ENCODE results near the gene LZTS3.
A peak's percentile ranks its signal among the peaks of the same experiment; 100 is the strongest.
"Not testable (repeated sequence)": the region's sequence is repeated elsewhere in the genome, so short reads cannot be mapped to it uniquely, and the experiment has no call there.

Gene LZTS3

GRCh38 chr20:3119044-3119443 is 54.3 kb downstream of the LZTS3 start:
- no peak for DNase-seq (ENCODE audit: low spot score in 2 of 2)
- Mint-ChIP-seq H3K9me3 (no peaks in the 10 kb centered on the region), H3K36me3 (peaks cover 32% of the 10 kb centered on the region), H3K4me1 (peaks cover 29% of the 10 kb centered on the region), H3K27ac (no peak overlapping the region), H3K4me3 (no peak overlapping the region)
- ATAC-seq: no peak

- Mint-ChIP-seq H3K36me3 (peaks cover 43% of the 10 kb centered on the region), H3K4me1 (peaks cover 20% of the 10 kb centered on the region)
- H3K4me3 Mint-ChIP-seq; H3K9me3 Mint-ChIP-seq; H3K27ac Mint-ChIP-seq; ATAC-seq; DNase-seq (ENCODE audit: low spot score in 2 of 2): not testable (repeated sequence)
These were observed 55.4 kb downstream of the LZTS3 start for GRCh38 chr20:3117839-3118379.

GRCh38 chr20:3116341-3116740 is 57.0 kb downstream of the LZTS3 start:
- Mint-ChIP-seq H3K27ac (no peak overlapping the region), H3K9me3 (no peaks in the 10 kb centered on the region), H3K4me3 (no peak overlapping the region), H3K4me1 (peaks cover 17% of the 10 kb centered on the region), H3K36me3 (peaks cover 30% of the 10 kb centered on the region)
- DNase-seq (ENCODE audit: low spot score in 2 of 2) (no peak), ATAC-seq (no peak)

GRCh38 chr20:3115190-3116107 is 57.9 kb downstream of the LZTS3 start:
- H3K27ac Mint-ChIP-seq: no peak overlapping the region
- no peak overlapping the region for H3K4me3 Mint-ChIP-seq
- peaks cover 10% of the 10 kb centered on the region for H3K4me1 Mint-ChIP-seq

More at GRCh38 chr20:3115190-3116107, 57.9 kb downstream of the LZTS3 start:
- DNase-seq (ENCODE audit: low spot score in 2 of 2) (no peak), ATAC-seq (peak; percentile 55)
- no peaks in the 10 kb centered on the region for H3K9me3 Mint-ChIP-seq
- peaks cover 21% of the 10 kb centered on the region for H3K36me3 Mint-ChIP-seq

Measured in stimulated activated effector memory CD8-positive, alpha-beta T cell treated with anti-CD3 and anti-CD28 coated beads, Interleukin-12 subunit alpha, Interleukin-12 subunit beta, amount 100 ng/mL, for 72 hours (primary cell).